Measurements from ENCODE around the gene LZTS2.
A peak's percentile ranks its signal among the peaks of the same experiment; 100 is the strongest.

Gene LZTS2

DNA sequence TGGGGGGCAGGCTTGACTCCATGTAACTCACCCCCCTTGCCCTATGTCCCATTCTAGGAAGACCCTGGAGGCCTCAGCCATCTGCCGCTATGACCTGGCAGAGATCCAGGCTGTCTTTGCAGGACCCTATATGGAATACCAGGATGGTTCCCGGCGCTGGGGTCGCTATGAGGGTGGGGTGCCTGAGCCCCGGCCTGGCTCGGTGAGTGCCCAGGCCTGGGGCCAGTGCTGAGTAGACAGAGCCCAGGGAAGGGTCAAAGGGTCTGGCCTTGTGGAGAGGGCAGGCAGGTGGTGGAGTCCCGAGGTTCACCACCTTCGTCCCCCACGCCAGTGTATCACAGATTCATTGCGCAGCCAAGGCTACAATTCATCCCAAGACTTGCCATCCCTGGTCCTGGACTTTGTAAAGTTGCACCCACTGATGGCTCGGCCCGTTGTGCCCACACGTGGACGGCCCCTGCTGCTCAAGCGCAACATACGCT is 19.8 kb upstream of the LZTS2 start:
- peak; percentile 17 for DNase-seq (ENCODE audit: low spot score)

DNA sequence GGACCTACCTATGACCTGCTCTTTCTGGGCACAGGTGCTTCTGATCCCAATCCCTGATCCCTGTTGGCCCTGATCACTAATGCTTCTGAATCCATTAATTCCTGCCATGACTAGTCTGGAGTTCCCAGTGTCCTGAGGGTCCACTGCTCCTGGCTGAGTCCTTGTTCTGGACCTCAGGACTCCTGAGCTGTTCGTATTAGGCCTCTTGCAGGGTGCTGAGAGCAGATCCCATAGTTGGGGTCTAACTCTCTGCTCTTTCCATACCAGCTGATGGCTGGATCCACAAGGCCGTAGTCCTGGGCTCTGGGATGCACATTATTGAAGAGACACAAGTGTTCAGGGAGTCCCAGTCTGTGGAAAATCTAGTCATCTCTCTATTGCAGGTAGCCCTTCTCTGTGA is 19.3 kb upstream of the LZTS2 start:
- no peak for DNase-seq (ENCODE audit: low spot score)

DNA sequence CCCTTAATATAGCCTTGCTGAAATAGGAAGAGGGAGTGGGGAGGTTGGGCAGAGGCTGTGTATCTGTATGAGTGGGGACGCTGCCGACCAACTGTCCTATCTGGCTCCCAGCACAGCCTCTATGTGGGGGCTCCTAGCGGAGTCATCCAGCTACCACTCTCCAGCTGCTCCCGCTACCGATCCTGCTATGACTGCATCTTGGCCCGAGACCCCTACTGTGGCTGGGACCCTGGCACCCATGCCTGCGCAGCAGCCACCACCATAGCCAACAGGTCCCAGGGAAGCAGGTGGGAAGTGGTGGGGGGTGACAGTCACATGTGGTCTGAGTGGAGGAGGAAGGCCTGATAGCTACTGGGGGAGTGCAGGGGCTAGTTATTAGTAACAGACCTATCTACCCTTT is 18.9 kb upstream of the LZTS2 start:
- no peak for DNase-seq (ENCODE audit: low spot score)

DNA sequence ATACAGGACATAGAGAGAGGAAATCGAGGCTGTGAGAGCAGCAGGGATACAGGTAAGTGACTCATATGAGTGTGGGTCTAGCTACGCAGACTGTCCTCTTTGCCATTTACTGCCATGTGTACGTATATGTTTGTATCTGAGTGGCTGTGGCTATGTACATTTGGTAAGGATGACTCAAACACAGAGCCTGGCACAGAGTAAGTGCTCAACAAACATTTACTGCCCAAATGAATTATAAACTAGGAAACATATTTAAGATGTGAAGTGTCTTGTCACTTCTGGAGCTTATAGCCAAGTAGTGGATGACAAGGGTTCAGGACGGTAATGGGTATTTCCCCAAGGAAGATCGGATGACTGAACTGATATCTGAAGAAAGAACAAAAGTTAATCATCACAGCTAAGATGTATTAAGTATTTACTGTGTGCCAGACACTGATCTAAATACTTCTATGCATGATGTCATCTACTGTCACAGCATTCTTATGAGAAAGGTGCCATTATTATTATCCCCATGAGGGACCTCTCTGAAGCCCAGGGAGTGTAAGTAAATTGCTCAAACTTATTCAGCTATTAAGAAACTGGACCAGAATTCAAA is 18.3 kb upstream of the LZTS2 start:
- no peak for DNase-seq (ENCODE audit: low spot score)

- peak; percentile 16 for DNase-seq (ENCODE audit: low spot score)
Measured at GRCh38 chr10:100982916-100983830, 16.4 kb upstream of the LZTS2 start.

- DNase-seq (ENCODE audit: low spot score): no peak
Measured at GRCh38 chr10:100983868-100984671, 15.5 kb upstream of the LZTS2 start.

DNA sequence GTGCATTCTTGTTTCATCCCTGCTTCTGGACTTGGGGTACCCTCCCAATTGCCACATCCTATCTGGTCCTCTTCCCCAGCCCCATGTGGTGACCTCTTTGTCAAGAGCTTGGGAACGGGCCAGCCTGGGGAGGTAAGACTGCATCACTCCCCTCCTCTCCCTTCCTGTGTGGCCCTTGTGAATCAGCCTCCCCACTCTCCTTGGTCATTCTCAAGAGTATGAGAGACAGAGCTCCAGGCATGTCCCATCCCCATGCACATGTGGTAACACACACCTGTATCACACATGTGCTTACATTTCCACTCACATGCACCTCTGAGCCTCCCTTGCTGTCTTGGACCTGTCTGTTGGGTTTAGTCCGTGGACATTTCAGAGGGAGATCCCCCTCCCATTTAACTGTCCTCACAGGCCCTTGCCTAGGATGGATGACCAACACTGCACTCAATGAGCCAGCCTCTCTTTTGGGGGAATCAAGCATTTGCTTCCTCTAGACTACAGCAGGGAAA is 14.9 kb upstream of the LZTS2 start:
- no peak for DNase-seq (ENCODE audit: low spot score)

DNA sequence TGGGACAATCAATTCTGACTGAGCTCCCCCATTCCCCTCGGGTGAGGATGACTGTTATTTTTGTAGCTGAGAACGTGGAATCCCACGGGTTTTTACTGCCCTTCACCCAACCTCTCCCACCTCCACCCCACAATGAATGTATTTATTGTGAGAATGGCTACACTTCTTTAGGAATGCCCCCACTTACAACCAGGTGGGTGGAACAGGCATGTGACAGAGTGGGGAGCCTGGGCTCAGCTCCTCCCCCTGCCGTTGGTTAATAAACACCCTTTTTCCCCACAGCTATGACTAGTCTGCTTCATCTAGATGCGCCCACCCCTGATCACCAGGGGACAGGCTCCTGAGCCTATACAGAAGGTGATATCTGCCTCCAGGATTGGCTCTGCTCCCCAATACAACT is 14.3 kb upstream of the LZTS2 start:
- no peak for DNase-seq (ENCODE audit: low spot score)

DNA sequence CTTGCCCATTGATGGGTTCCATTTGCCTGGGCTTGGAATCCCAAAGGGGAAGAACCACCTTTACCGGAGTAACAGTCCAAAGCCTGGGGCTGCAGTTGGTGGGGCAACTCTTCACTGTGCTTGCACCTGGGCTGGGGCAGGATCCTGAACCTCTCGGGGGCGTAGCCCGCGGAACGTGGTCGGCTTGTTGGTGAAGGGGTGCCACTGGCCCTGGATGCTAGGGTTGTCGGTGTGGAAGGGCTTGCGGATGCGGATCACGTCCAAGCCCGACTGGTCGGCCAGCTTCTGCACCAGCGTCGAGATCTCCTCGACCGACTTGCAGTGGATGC is 13.0 kb upstream of the LZTS2 start:
- no peak for DNase-seq (ENCODE audit: low spot score)

DNA sequence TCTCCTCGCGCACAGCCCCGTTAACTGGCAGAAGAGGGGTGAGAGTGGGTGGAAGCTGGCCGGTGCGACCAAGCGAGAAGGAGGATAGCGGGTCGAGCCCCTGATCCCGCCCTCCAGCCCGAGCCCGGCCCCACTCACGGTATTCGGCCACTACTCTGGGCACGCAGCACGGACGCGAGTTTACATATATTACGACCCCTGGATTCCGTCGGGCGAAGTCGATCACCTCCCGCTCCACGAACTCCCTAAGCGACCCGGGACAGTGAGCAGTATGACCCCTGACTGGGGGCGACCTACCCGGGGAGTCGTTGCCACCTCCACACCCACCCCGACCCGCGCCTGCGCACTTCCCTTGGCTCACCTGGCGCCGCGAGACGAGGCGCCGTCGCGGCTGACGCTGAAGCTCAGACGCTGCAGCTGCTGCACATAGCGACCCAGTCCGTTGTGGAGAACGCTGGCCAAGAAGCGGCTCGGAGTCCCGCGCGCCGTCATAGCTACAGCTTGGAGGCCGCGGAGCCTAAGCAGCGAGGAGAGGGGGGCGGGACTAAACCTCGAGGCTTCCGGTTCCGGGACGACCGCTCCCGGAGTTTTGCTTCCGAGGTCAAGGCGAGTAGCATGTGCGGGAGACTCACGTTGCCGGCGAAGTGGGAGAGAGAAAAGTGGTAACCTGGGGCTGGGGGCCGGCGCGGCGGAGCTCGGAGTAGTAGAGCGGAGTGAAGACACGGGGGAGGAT is 12.5 kb upstream of the LZTS2 start, which contains the start of the genes MRPL43 and TWNK:
Gene MRPL43, minus strand, starts transcription at position 546 of the 733 bp plus-strand sequence. Its CDS starts 54 bp downstream, at position 492.
Gene TWNK, plus strand, starts transcription at position 592 of the 733 bp plus-strand sequence. CDS start 668 bp downstream, outside the sequence.
- peak; percentile 89 for DNase-seq (ENCODE audit: low spot score)

GRCh38 chr10:100987685-100988049 is 11.9 kb upstream of the LZTS2 start:
- no peak for DNase-seq (ENCODE audit: low spot score)

GRCh38 chr10:100988166-100988565 is 11.4 kb upstream of the LZTS2 start:
- DNase-seq (ENCODE audit: low spot score): no peak

- no peak for DNase-seq (ENCODE audit: low spot score)
Measured at GRCh38 chr10:100989088-100989487, 10.5 kb upstream of the LZTS2 start.

DNA sequence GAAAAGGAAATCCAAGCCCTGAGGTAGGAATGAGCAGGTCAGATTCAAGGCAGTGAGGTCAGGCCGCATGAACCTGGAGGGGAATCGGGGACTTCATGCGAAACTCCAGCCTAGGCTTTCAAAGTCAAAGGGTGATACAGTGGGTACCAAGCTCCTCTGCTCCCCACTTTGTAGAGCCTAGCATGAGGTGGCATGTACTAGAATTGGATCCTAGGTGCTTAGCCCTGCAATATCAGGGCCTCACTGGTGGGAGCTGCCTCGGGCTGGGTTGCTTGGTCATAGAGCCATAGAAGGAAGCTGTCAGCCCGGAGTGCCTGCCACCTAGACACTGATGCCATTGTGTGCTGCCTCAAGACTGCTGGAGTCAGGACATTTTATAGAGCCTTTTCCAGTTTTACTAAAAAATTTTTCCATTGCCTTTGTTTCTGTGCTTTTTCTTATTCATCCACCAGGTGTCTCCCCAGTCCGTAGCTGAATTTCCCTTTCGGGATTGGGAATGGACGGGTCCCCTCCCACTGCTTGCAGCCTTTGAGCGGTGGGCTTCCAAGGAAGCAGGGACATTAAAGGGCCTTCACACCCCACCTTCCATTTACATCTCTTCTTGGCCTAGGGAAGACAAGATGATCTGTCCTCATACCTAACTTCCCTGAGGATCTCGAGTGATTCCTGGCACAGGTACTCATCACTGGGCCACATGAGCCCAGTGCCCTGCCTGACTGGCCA is 5.5 kb upstream of the LZTS2 start:
- DNase-seq (ENCODE audit: low spot score): no peak

DNA sequence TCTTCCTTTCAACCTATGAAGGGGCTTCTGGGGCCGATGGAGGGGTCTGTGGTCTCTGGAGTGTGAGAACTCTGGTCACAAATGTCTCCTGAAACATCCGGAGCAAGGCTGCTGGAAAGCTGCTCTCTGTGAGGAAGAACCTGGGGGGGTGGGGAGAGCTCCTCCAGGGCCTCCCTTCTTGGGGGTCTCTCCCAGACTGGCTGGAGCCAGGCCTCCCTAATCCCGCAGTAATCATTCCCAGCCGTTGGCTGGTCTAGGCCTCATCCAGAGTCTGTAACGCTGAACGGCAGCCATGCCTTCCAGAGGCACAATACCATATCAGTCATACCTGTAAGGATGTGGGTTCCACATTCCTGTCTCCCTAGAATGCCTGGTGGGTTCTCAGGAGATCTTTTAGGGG is 4.4 kb upstream of the LZTS2 start:
- DNase-seq (ENCODE audit: low spot score): no peak

DNA sequence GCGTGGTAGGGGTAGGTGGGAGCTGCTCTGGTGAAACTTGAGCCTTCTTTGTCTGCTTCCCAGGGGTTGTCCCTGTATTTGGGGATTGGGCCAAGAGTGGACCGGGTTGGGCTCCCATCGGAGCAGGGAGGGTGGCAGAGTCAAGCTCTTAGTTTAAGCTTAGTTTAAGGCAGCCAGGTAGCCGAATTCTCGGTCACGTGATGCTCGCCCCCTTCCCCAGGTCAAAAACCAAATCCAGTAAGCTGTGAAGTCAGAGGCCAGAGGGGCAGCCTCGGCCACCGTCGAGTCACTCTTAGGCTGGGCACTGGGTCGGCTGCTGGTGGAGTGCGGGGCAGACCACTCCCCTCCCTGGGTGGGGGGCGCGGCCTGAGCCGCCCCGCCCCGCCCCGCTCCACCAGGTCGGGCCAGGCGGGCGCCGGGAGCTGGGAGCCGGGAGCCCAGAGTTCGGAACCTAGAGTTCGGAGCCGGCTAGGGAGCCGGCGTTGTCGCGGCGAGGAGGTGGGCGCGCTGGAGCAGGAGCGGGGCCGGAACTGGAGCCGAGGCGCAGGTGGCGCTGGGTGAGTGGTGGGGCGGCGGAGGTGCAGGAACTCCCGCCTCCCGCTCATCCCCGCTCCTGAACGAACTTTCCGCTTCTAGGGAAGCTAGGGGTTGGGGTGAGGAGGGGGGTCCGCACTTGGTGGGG is 2.8 kb upstream of the LZTS2 start:
- DNase-seq (ENCODE audit: low spot score): peak; percentile 76

DNA sequence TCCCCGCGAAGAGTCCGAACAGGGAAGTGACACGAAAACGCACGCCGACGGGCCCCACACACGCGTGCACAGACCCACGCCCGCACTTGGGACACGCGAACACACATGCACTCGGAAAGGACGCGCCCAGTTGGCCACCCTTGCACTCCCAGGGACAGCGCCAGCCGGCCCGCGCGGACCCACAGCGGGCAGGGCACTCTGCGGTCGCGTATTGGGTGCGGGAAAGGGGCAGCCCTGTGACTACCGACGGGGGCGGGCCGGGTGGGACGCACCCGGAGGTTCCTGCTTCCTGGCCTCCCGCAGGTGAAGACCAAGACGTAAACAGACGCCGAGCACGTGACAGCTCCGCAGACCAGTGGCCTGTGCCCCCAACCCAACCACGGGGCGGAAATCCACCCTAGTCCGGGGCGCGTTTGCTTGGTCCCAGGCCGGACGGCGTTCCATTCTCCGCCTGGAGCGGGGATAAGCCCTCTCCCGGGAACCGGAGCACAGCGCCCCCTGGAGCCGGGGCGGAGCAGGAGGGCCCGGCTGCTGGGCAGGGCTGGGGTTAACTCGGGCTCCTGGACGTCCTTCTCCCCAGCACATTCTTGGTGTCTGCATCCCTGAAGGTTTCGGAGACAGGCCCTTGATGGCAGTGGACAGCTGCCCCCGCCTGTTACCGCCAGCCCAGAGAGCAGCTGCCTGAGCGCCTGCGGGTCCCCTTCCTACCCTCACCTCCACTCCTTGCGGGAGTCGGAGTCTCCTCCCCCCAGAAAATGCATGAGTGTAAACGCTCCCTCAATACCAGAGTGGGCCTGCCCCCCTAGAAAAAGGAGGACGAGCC is 2.0 kb upstream of the LZTS2 start:
- peak; percentile 93 for DNase-seq (ENCODE audit: low spot score)

DNA sequence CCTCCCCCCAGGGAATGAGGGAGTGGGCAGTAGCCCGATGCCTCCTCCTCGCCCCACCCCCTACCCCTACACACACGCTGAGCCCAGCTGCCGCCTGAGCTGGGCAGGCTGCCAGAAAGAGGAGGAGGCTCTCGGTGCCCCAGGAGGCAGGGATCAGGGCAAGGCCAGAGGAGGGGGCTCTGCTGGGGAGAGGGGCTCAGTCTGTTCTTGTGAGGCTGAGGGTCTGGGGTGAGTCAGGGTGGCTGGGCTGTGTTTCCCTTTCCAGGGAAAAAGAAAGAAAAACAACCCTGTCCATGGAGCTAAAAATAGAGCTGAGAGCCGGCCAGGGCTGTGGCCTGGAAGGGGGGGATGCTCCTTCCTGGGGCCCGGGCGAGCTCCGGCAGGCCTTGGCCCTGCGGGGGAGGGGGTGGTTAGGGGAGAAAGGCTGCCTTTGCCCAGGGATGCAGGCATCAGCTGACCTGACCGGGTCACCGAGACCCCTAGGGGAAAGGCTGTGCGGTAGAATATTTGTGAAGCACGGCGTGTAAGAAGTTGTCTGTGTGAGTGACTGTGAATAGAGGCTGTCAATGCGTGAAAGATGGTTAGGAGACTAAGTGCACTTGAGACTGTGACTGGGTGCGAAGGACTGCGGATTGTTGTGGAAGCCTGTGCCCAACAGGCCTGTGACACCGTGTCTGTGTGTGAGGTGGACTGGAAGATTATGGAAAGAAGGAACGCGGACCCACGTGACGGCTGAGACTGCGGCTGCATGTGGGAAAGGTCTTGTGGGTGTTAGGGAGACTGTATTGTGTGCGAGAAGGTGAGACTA is 1.2 kb upstream of the LZTS2 start:
- peak; percentile 70 for DNase-seq (ENCODE audit: low spot score)
